ENCODE data around the gene SF3A2.

Gene SF3A2

DNA sequence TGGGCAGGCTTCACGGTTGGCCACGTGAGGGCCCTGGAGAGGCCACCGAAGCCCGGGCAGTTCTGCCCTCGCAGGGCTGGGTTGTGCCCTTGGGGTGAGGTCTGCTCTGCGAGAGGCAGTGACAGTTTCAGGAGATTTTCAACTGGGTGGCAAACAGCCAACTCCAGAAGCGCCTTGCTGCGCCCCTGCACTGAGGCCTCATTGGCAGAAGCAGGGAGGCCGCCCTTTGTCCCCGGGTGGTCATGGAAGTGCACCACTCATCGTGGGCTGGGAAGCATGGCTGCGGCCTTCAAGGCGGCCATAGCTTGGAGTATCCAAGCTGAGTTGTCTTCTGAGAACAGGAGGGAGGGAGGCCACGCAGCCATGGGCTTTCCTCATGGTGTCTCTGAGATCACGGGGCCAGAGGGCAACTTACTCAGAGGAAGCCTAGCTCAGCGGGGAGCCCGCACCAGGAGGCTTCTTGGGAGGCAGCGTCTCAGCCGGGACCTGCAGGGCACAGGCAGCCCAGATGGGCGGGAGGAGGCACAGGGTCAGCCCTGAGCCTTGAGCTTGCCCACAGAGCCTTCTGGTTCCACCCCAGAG is 15.3 kb upstream of the SF3A2 start:
- TF ChIP-seq, protein P1, sequence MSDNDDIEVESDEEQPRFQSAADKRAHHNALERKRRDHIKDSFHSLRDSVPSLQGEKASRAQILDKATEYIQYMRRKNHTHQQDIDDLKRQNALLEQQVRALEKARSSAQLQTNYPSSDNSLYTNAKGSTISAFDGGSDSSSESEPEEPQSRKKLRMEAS (IDR thresholded peaks at IDR 0.05) = no peak

DNA sequence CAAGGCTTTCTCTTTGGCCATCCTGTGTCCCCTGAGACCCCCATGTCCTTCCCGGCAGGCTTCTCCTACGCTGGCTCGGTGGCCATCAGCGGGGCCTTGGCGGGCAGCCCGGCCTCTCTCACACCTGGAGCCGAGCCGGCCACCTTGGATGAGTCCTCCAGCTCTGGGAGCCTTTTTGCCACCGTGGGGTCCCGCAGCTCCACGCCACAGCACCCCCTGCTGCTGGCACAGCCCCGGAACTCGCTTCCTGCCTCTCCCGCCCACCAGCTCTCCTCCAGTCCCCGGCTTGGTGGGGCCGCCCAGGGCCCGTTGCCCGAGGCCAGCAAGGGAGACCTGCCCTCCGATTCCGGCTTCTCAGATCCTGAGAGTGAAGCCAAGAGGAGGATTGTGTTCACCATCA is 14.7 kb upstream of the SF3A2 start:
- no peak for TF ChIP-seq EGR1 (IDR thresholded peaks at IDR 0.05)
- no peak for TF ChIP-seq CREB1 (IDR thresholded peaks at IDR 0.05; ENCODE audit: low read depth)
- TF ChIP-seq TEAD4 (IDR thresholded peaks at IDR 0.05) = no peak
- no peak for TF ChIP-seq RAD21 (IDR thresholded peaks at IDR 0.05; ENCODE audit: low read depth)
- no peak for TF ChIP-seq TCF12 (IDR thresholded peaks at IDR 0.05; ENCODE audit: low read depth)
- TF ChIP-seq, protein P2, sequence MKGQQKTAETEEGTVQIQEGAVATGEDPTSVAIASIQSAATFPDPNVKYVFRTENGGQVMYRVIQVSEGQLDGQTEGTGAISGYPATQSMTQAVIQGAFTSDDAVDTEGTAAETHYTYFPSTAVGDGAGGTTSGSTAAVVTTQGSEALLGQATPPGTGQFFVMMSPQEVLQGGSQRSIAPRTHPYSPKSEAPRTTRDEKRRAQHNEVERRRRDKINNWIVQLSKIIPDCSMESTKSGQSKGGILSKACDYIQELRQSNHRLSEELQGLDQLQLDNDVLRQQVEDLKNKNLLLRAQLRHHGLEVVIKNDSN (IDR thresholded peaks at IDR 0.05) = no peak
- TF ChIP-seq YY1 (IDR thresholded peaks at IDR 0.05; ENCODE audit: low read depth) = no peak
- TF ChIP-seq, protein P1 (IDR thresholded peaks at IDR 0.05) = no peak

DNA sequence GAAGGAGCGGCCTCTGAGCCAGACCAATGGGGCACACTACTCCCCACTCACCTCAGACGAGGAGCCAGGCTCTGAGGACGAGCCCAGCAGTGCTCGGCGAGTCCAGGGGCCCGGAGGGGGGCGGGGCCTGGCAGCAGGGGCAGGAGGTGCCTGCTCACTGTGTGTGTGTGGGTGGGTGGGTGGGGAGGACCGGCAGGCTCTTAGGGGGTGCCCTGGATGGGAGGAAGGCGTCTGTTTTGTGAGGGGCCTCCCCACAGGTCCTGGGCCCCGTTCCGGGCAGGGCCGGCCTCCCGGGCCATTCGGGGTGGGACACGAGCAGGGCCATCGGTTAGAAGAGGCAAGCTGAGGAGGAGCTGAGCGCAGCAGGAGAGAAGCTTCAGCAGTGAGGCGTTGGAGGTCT is 13.2 kb upstream of the SF3A2 start:
- TF ChIP-seq, protein P1 (IDR thresholded peaks at IDR 0.05) = no peak
- TF ChIP-seq EP300 (IDR thresholded peaks at IDR 0.05; ENCODE audit: borderline replicate concordance) (no peak), TCF12 (IDR thresholded peaks at IDR 0.05; ENCODE audit: low read depth) (no peak), ZBTB7A (IDR thresholded peaks at IDR 0.05; ENCODE audit: low read depth) (no peak), EGR1 (IDR thresholded peaks at IDR 0.05) (no peak), CEBPB (IDR thresholded peaks at IDR 0.05) (no peak), RAD21 (IDR thresholded peaks at IDR 0.05; ENCODE audit: low read depth) (no peak), TEAD4 (IDR thresholded peaks at IDR 0.05) (no peak), TAF1 (IDR thresholded peaks at IDR 0.05; ENCODE audit: low read depth) (no peak), FOXM1 (IDR thresholded peaks at IDR 0.05; ENCODE audit: borderline replicate concordance, low read depth) (no peak), YY1 (IDR thresholded peaks at IDR 0.05; ENCODE audit: low read depth) (no peak), NFIC (IDR thresholded peaks at IDR 0.05) (no peak), CREB1 (IDR thresholded peaks at IDR 0.05; ENCODE audit: low read depth) (no peak)
- TF ChIP-seq, protein P3, sequence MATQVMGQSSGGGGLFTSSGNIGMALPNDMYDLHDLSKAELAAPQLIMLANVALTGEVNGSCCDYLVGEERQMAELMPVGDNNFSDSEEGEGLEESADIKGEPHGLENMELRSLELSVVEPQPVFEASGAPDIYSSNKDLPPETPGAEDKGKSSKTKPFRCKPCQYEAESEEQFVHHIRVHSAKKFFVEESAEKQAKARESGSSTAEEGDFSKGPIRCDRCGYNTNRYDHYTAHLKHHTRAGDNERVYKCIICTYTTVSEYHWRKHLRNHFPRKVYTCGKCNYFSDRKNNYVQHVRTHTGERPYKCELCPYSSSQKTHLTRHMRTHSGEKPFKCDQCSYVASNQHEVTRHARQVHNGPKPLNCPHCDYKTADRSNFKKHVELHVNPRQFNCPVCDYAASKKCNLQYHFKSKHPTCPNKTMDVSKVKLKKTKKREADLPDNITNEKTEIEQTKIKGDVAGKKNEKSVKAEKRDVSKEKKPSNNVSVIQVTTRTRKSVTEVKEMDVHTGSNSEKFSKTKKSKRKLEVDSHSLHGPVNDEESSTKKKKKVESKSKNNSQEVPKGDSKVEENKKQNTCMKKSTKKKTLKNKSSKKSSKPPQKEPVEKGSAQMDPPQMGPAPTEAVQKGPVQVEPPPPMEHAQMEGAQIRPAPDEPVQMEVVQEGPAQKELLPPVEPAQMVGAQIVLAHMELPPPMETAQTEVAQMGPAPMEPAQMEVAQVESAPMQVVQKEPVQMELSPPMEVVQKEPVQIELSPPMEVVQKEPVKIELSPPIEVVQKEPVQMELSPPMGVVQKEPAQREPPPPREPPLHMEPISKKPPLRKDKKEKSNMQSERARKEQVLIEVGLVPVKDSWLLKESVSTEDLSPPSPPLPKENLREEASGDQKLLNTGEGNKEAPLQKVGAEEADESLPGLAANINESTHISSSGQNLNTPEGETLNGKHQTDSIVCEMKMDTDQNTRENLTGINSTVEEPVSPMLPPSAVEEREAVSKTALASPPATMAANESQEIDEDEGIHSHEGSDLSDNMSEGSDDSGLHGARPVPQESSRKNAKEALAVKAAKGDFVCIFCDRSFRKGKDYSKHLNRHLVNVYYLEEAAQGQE (IDR thresholded peaks at IDR 0.05; ENCODE audit: low read depth) = no peak
- TF ChIP-seq, protein P2 (IDR thresholded peaks at IDR 0.05) = no peak

DNA sequence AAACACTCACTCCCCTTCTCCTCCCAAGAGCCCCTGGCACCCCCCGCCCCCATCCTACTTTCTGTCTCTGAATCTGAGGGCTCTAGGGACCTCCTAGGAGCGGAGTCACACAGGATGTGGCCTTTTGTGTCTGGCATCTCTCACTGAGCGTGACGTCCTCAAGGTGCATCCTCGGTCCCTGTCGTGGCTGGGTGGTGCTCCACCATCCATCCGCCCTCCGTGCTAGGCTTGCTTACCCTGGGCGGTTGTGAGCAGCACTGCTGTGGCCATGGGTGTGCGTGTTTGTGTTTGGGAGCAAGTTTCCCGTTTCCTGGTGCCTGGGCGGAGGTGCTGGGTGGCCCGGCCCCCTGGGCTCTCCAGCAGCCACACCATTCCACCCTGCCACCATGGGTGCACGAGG is 12.7 kb upstream of the SF3A2 start:
- TF ChIP-seq TCF12 (IDR thresholded peaks at IDR 0.05; ENCODE audit: low read depth) (no peak), YY1 (IDR thresholded peaks at IDR 0.05; ENCODE audit: low read depth) (no peak)

DNA sequence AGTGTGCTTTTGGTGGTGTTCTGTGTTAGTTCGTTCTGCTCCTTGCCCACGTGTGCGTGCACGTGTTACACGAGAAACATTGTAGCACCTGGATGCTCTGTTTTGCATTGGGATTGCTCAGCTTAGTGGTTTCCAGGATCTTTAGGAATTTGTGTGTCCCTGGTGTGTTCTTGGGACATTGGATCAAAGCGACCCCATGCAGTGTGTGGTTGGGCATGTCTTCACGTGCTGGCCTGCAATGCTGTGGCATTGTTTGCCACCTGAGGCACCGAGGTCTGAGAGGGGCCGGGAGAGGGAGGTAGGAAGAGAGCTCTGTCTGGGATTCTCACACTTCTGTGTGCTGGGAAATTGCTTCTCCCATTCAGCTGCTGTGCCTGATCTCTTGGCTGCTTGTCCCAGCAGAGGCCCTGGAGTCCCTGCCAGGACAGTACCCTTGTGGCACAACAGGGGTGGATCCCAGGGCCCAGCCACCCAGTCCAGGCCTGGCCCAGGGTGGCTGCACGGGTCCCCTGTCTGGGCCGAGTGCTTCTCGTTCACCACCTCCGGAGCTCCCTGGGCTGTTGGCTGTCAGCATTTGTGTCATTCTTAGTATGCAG is 11.8 kb upstream of the SF3A2 start:
- no peak for TF ChIP-seq EGR1 (IDR thresholded peaks at IDR 0.05)
- no peak for TF ChIP-seq NFIC (IDR thresholded peaks at IDR 0.05)
- no peak for TF ChIP-seq RAD21 (IDR thresholded peaks at IDR 0.05; ENCODE audit: low read depth)
- no peak for TF ChIP-seq EP300 (IDR thresholded peaks at IDR 0.05; ENCODE audit: borderline replicate concordance)
- TF ChIP-seq CEBPB (IDR thresholded peaks at IDR 0.05) = no peak
- TF ChIP-seq, protein P1 (IDR thresholded peaks at IDR 0.05) = no peak
- TF ChIP-seq TEAD4 (IDR thresholded peaks at IDR 0.05) = no peak
- no peak for TF ChIP-seq CREB1 (IDR thresholded peaks at IDR 0.05; ENCODE audit: low read depth)
- TF ChIP-seq, protein P2 (IDR thresholded peaks at IDR 0.05) = no peak
- no peak for TF ChIP-seq ZBTB7A (IDR thresholded peaks at IDR 0.05; ENCODE audit: low read depth)
- TF ChIP-seq FOXM1 (IDR thresholded peaks at IDR 0.05; ENCODE audit: borderline replicate concordance, low read depth) = no peak
- TF ChIP-seq YY1 (IDR thresholded peaks at IDR 0.05; ENCODE audit: low read depth) = no peak
- TF ChIP-seq TCF12 (IDR thresholded peaks at IDR 0.05; ENCODE audit: low read depth) = no peak
- no peak for TF ChIP-seq TAF1 (IDR thresholded peaks at IDR 0.05; ENCODE audit: low read depth)
- TF ChIP-seq, protein P3 (IDR thresholded peaks at IDR 0.05; ENCODE audit: low read depth) = no peak

All from Ishikawa (cell line).